ENCODE data around the gene CFHR3. TPM values are rescaled to one million over a fixed set of nuclear protein-coding genes. Genes with fewer than 3 reads are reported as not detected.
A peak's percentile ranks its signal among the peaks of the same experiment; 100 is the strongest.
"Not testable (repeated sequence)": the region's sequence is repeated elsewhere in the genome, so short reads cannot be mapped to it uniquely, and the experiment has no call there.

The CFHR3 gene
- total and polyA plus RNA-seq, 4 experiments from 2014 or later: not detected

DNA sequence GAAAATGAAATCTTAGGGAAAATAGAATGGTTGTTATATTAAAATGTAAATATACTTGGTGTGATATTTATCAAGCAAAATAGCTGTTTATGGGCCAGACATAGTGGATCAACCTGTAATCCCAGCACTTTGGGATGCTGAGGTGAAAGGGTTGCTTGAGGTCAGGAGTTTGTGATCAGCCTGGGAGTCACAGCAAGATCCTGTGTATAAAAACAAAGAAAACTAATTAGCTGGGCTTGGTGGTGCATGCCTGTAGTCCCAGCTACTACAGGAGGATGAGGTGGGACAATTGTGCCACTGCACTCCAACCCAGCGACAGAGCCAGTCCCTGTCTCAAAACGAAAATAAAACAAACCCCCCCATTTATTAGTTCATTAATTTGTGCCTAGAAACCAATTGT lies 23.3 kb downstream of the CFHR3 start:
- Histone ChIP-seq H3K27me3 (ENCODE audit: insufficient read depth, low read length) (no peaks in the 10 kb centered on the region), H3K9me3 (ENCODE audit: control insufficient read depth in 1 of 2, low read length in 2 of 2) (no peaks in the 10 kb centered on the region), H3K4me3 (ENCODE audit: low read length in 2 of 2) (no peak overlapping the region), H3K4me1 (ENCODE audit: insufficient read depth, low read length) (no peaks in the 10 kb centered on the region), H3K36me3 (ENCODE audit: insufficient read depth, low read length) (no peaks in the 10 kb centered on the region), H3K27ac (ENCODE audit: low read depth, low read length) (no peak overlapping the region)
- Mint-ChIP-seq H3K4me3 (no peak overlapping the region), H3K9me3 (peaks cover 0 to 14% (median 1%) of the 10 kb centered on the region in 8 donors), H3K27me3 (no peaks in the 10 kb centered on the region), H3K4me1 (no peaks in the 10 kb centered on the region), H3K27ac (no peak overlapping the region), H3K36me3 (no peaks in the 10 kb centered on the region)
- intact Hi-C loops (cut with micrococcal nuclease): no loop called here
- no peak for DNase-seq
- CTCF ChIA-PET (ENCODE audit: partially characterized antibody): no interaction called here
- POLR2A ChIA-PET (ENCODE audit: partially characterized antibody): no interaction called here

DNA sequence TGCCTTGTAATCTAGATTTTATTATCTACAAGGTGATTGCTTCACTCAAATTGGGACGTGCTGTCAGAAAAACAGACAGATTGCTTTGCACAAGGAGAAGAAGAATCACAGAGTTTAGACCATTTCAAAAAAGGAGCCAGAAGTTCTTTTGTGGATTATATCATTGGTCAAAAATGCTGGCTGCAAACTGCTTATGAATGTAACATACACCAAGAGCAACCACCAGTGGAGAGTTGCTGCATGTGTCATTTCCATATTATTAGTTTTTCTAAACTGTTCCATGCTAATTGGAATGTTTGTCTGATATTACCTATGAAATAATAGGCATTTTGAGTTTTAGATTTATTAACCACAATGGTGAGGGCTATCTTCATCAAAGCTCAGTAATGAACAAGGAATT lies 27.3 kb downstream of the CFHR3 start:
- H3K4me1 Mint-ChIP-seq; H3K27me3 ChIP-seq (ENCODE audit: insufficient read depth, low read length); H3K36me3 ChIP-seq (ENCODE audit: insufficient read depth, low read length); H3K27ac Mint-ChIP-seq; POLR2A ChIA-PET (ENCODE audit: partially characterized antibody); H3K4me3 ChIP-seq (ENCODE audit: low read length in 2 of 2); H3K4me3 Mint-ChIP-seq; H3K27me3 Mint-ChIP-seq; H3K4me1 ChIP-seq (ENCODE audit: insufficient read depth, low read length); H3K9me3 ChIP-seq (ENCODE audit: control insufficient read depth in 1 of 2, low read length in 2 of 2); H3K27ac ChIP-seq (ENCODE audit: low read depth, low read length); DNase-seq; intact Hi-C loops (cut with micrococcal nuclease); H3K9me3 Mint-ChIP-seq; CTCF ChIA-PET (ENCODE audit: partially characterized antibody); H3K36me3 Mint-ChIP-seq: not testable (repeated sequence)

DNA sequence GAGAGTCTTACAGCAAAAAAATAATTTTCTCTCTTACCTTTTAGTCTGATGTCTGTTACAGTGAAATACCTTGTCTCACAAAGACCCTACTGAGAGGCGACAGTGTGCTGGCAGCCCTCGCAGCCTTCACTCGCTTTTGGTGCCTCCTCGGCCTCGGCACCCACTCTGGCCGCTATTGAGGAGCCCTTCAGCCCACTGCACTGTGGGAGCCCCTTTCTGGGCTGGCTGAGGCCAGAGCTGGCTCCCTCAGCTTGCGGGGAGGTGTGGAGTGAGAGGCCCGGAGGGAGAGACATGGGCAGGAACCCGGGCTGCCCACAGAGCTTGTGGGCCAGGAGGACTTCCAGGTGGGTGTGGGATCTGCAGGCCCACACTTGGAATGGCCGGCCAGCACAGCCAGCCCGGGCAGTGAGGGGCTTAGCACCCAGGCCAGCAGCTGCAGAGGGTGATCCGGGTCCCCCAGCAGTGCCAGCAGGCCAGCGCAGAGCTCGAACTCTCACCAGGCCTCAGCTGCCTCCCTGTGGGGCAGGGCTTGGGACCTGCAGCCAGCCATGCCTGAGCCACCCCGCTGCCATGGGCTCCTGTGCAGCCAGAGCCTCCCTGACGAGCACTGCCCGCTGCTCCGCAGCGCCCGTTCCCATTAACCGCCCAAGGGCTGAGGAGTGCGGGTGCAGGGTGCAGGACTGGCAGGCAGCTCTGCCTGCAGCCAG lies 34.0 kb downstream of the CFHR3 start:
- Histone ChIP-seq H3K27ac (ENCODE audit: low read depth, low read length) (no peak overlapping the region), H3K4me3 (ENCODE audit: low read length in 2 of 2) (no peak overlapping the region), H3K36me3 (ENCODE audit: insufficient read depth, low read length) (no peaks in the 10 kb centered on the region), H3K9me3 (ENCODE audit: control insufficient read depth in 1 of 2, low read length in 2 of 2) (no peaks in the 10 kb centered on the region), H3K4me1 (ENCODE audit: insufficient read depth, low read length) (no peaks in the 10 kb centered on the region), H3K27me3 (ENCODE audit: insufficient read depth, low read length) (no peaks in the 10 kb centered on the region)
- no peak for DNase-seq
- Mint-ChIP-seq H3K4me1 (no peaks in the 10 kb centered on the region), H3K9me3 (peaks cover 0 to 2% (median 0%) of the 10 kb centered on the region in 8 donors), H3K27ac (no peak overlapping the region), H3K4me3 (no peak overlapping the region), H3K36me3 (no peaks in the 10 kb centered on the region), H3K27me3 (no peaks in the 10 kb centered on the region)
- CTCF ChIA-PET (ENCODE audit: partially characterized antibody): no interaction called here
- intact Hi-C loops (cut with micrococcal nuclease): no loop called here
- POLR2A ChIA-PET (ENCODE audit: partially characterized antibody): no interaction called here

DNA sequence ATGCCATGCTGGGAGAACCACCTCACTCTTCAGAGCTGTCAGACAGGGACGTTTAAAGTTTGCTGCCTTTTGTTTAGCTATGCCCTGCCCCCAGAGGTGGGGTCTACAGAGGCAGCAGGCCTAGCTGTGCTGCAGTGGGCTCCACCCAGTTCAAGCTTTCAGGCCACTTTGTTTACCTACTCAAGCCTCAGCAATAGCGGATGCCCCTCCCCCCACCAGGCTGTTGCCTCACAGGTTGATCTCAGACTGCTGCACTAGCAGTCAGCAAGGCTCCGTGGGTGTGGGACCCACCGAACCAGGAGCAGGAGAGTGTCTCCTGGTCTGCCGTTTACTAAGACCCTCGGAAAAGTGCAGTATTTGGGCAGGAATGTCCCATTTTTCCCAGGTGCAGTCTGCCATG lies 42.8 kb downstream of the CFHR3 start:
- POLR2A ChIA-PET (ENCODE audit: partially characterized antibody); H3K4me3 Mint-ChIP-seq; H3K4me1 ChIP-seq (ENCODE audit: insufficient read depth, low read length); H3K36me3 Mint-ChIP-seq; H3K27me3 Mint-ChIP-seq; H3K4me3 ChIP-seq (ENCODE audit: low read length in 2 of 2); H3K27ac Mint-ChIP-seq; H3K9me3 Mint-ChIP-seq; H3K4me1 Mint-ChIP-seq; H3K9me3 ChIP-seq (ENCODE audit: control insufficient read depth in 1 of 2, low read length in 2 of 2); H3K36me3 ChIP-seq (ENCODE audit: insufficient read depth, low read length); H3K27ac ChIP-seq (ENCODE audit: low read depth, low read length); intact Hi-C loops (cut with micrococcal nuclease); H3K27me3 ChIP-seq (ENCODE audit: insufficient read depth, low read length); CTCF ChIA-PET (ENCODE audit: partially characterized antibody): not testable (repeated sequence)
- DNase-seq: peak in 1 of 5 donors; percentile 6

DNA sequence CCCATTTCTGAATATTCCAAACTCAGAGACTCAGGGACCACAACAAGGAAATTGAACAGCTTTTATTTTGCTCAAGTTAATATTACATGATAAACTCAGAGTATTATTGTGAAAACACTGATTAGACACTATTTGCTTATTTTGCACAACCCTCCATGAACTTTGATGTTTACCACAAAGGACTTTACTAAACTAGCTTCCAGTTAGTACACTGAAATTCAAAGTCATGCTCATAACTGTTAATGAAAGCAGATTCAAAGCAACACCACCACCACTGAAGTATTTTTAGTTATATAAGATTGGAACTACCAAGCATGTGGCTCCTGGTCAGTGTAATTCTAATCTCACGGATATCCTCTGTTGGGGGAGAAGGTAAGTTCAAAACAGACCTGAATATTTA lies 44.9 kb downstream of the CFHR3 start, which contains the start of gene CFHR1:
CFHR1 (plus strand) TSS at position 201 of the 400 bp plus-strand sequence; CDS start at position 315, 114 bp downstream.
- intact Hi-C loops (cut with micrococcal nuclease); H3K4me1 Mint-ChIP-seq; H3K27me3 Mint-ChIP-seq: not testable (repeated sequence)

DNA sequence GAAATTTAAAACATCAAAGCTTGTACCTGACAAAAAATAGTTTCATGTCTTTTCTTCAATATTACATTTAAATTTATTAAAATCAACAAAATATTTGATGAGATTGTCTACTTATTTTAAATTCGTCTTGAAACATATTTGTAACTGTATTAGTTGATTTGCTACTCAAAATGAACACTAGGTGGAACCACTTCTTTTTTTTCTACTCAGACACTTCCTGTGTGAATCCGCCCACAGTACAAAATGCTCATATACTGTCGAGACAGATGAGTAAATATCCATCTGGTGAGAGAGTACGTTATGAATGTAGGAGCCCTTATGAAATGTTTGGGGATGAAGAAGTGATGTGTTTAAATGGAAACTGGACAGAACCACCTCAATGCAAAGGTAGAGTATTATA lies 53.2 kb downstream of the CFHR3 start:
- POLR2A ChIA-PET (ENCODE audit: partially characterized antibody); H3K27ac ChIP-seq (ENCODE audit: low read depth, low read length); H3K9me3 ChIP-seq (ENCODE audit: control insufficient read depth in 1 of 2, low read length in 2 of 2); CTCF ChIA-PET (ENCODE audit: partially characterized antibody); H3K36me3 ChIP-seq (ENCODE audit: insufficient read depth, low read length); H3K36me3 Mint-ChIP-seq; H3K27ac Mint-ChIP-seq; H3K4me3 ChIP-seq (ENCODE audit: low read length in 2 of 2); intact Hi-C loops (cut with micrococcal nuclease); H3K4me1 Mint-ChIP-seq; H3K27me3 ChIP-seq (ENCODE audit: insufficient read depth, low read length); H3K27me3 Mint-ChIP-seq; H3K9me3 Mint-ChIP-seq; H3K4me1 ChIP-seq (ENCODE audit: insufficient read depth, low read length): not testable (repeated sequence)
- peak overlapping the region in 1 of 8 donors; percentile 31 for H3K4me3 Mint-ChIP-seq
- peak in 3 of 5 donors; percentile 2 to 24 (median 14) for DNase-seq

More for the DNA sequence above, 44.9 kb downstream of the CFHR3 start, which contains the start of gene CFHR1:
- H3K27ac ChIP-seq (ENCODE audit: low read depth, low read length); POLR2A ChIA-PET (ENCODE audit: partially characterized antibody); H3K27me3 ChIP-seq (ENCODE audit: insufficient read depth, low read length); H3K4me3 Mint-ChIP-seq; H3K4me3 ChIP-seq (ENCODE audit: low read length in 2 of 2); H3K4me1 ChIP-seq (ENCODE audit: insufficient read depth, low read length); DNase-seq; H3K27ac Mint-ChIP-seq; CTCF ChIA-PET (ENCODE audit: partially characterized antibody); H3K9me3 Mint-ChIP-seq; H3K36me3 ChIP-seq (ENCODE audit: insufficient read depth, low read length); H3K36me3 Mint-ChIP-seq; H3K9me3 ChIP-seq (ENCODE audit: control insufficient read depth in 1 of 2, low read length in 2 of 2): not testable (repeated sequence)

Other genes starting within 250 kb of the CFHR3 start
- gene KCNT2, start 166.4 kb upstream of the CFHR3 start, total RNA-seq: not detected
- gene KCNT2, start 166.4 kb upstream of the CFHR3 start, polyA plus RNA-seq: not detected
- gene CFH, start 122.8 kb upstream of the CFHR3 start, total RNA-seq: 10 to 100 TPM; 11.9 to 13.4 TPM
- 10 to 100 TPM; 13.8 to 16.6 TPM for gene CFH, start 122.8 kb upstream of the CFHR3 start, polyA plus RNA-seq
- gene CFHR1, start 44.9 kb downstream of the CFHR3 start, total RNA-seq: not detected
- not detected for gene CFHR1, start 44.9 kb downstream of the CFHR3 start, polyA plus RNA-seq
- gene CFHR4, start 113.2 kb downstream of the CFHR3 start, total RNA-seq: not detected
- gene CFHR4, start 113.2 kb downstream of the CFHR3 start, polyA plus RNA-seq: not detected
- not detected for gene CFHR2, start 168.9 kb downstream of the CFHR3 start, total RNA-seq
- gene CFHR2, start 168.9 kb downstream of the CFHR3 start, polyA plus RNA-seq: not detected
- gene CFHR5, start 202.7 kb downstream of the CFHR3 start, total RNA-seq: not detected
- not detected for gene CFHR5, start 202.7 kb downstream of the CFHR3 start, polyA plus RNA-seq